IgD-negative memory B cell (primary cell): ENCODE results near the gene MACROD2. TPM values are rescaled to one million over a fixed set of nuclear protein-coding genes. Genes with fewer than 3 reads are reported as not detected.

Source experiments
- H3K27ac Mint-ChIP-seq, 3 donors: one replicate each; pipeline ENCODE4 v1.8.0; 2020 to 2022; ENCODE audit warnings: mild to moderate bottlenecking in 3 of 3, mixed read lengths in 3 of 3, moderate library complexity in 1 of 3
- H3K27me3 Mint-ChIP-seq: one replicate; pipeline ENCODE4 v1.8.0; 2021; ENCODE audit warnings: mixed read lengths
- H3K36me3 Mint-ChIP-seq: one replicate; pipeline ENCODE4 v1.8.0; 2020; ENCODE audit warnings: mild to moderate bottlenecking, mixed read lengths
- H3K4me1 Mint-ChIP-seq, 3 donors: one replicate each; pipeline ENCODE4 v1.8.0; 2020 to 2022; ENCODE audit warnings: mixed read lengths in 3 of 3, mild to moderate bottlenecking in 1 of 3
- H3K4me3 Mint-ChIP-seq, 4 donors: one replicate each; pipeline ENCODE4 v1.8.0; 2020 to 2022; ENCODE audit warnings: mild to moderate bottlenecking in 4 of 4, mixed read lengths in 4 of 4, moderate library complexity in 3 of 4
- H3K9me3 Mint-ChIP-seq, 3 donors: one replicate each; pipeline ENCODE4 v1.8.0; 2020 to 2021; ENCODE audit warnings: mixed read lengths in 3 of 3, mild to moderate bottlenecking in 1 of 3
- polyA plus RNA-seq: library from polyadenylated mRNA; unstranded; fragments of 300-500 nt; fragmentation: Illumina TruSeq; gene quantifications from one replicate; pipeline ENCODE4 v1.2.3, GENCODE V29; 2021

The MACROD2 gene
- polyA plus RNA-seq, 1 donor from 2014 or later = 1.3 TPM

GRCh38 chr20:14597206-14597715 lies 601.9 kb downstream of the MACROD2 start:
- H3K9me3 Mint-ChIP-seq = no peaks in the 10 kb centered on the region
- H3K27me3 Mint-ChIP-seq = no peaks in the 10 kb centered on the region
- no peaks in the 10 kb centered on the region for H3K36me3 Mint-ChIP-seq
- no peak overlapping the region for H3K27ac Mint-ChIP-seq
- peaks cover 0 to 1% (median 0%) of the 10 kb centered on the region in 3 donors for H3K4me1 Mint-ChIP-seq
- H3K4me3 Mint-ChIP-seq = no peak overlapping the region

GRCh38 chr20:14599613-14600012 lies 604.3 kb downstream of the MACROD2 start:
- no peaks in the 10 kb centered on the region for H3K27me3 Mint-ChIP-seq
- no peaks in the 10 kb centered on the region for H3K36me3 Mint-ChIP-seq
- H3K9me3 Mint-ChIP-seq = no peaks in the 10 kb centered on the region
- no peak overlapping the region for H3K4me3 Mint-ChIP-seq
- no peak overlapping the region for H3K27ac Mint-ChIP-seq
- peaks cover 0 to 1% (median 0%) of the 10 kb centered on the region in 3 donors for H3K4me1 Mint-ChIP-seq

- no peak overlapping the region for H3K4me3 Mint-ChIP-seq
- no peaks in the 10 kb centered on the region for H3K9me3 Mint-ChIP-seq
- H3K27ac Mint-ChIP-seq = no peak overlapping the region
- H3K4me1 Mint-ChIP-seq = peaks cover 0 to 1% (median 0%) of the 10 kb centered on the region in 3 donors
- no peaks in the 10 kb centered on the region for H3K27me3 Mint-ChIP-seq
- no peaks in the 10 kb centered on the region for H3K36me3 Mint-ChIP-seq
These were observed 605.2 kb downstream of the MACROD2 start for GRCh38 chr20:14600527-14600926.

- Mint-ChIP-seq H3K27ac (no peak overlapping the region), H3K27me3 (no peaks in the 10 kb centered on the region), H3K4me3 (no peak overlapping the region), H3K4me1 (peaks cover 0 to 1% (median 0%) of the 10 kb centered on the region in 3 donors), H3K9me3 (peaks cover 0 to 2% (median 0%) of the 10 kb centered on the region in 3 donors), H3K36me3 (peaks cover 2% of the 10 kb centered on the region)
These were observed 608.8 kb downstream of the MACROD2 start for GRCh38 chr20:14604143-14604542.

DNA sequence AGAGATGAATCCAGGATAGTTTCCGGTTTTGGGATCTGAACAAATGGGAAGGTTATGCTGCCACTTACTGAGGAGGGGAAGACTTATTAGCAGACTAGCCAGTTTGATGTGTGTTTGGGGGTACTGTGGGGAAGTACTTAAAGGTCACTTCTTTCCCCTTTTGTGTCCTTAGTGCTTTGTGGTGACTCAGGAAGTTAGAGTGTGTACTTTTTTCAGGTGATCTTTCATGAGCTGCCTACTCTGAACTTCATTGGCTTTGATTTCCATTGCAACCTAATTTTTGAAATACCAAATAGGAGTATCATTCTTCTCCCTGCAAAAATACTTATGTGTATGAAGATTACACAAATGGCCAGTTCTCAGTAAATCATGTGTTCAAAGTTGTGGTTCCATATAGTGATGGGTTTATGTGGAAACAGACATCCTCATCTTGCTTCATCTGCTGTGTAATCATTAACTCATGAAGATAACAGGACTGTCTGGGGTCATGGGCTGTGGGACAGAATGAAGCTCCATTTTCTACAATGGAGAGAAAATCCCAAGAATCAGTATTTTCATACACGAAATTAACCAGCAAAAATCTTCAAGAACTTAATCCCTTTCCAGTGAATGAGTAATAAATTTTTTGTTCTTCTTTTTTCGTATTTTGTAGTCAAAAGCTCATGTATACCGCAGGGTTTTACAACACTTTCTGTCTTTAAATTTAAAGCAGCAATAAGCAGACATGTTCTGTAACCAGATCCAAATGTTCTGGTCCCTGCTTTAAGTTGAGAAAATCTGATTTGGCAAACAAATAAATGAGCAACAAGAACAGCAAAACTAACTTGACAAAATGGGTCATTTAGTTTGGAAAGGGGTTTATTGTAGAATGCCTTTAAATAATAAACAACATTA lies 614.3 kb downstream of the MACROD2 start:
- Mint-ChIP-seq H3K4me1 (no peaks in the 10 kb centered on the region), H3K36me3 (peaks cover 2% of the 10 kb centered on the region), H3K27ac (no peak overlapping the region), H3K4me3 (no peak overlapping the region), H3K9me3 (peaks cover 0 to 2% (median 0%) of the 10 kb centered on the region in 3 donors), H3K27me3 (no peaks in the 10 kb centered on the region)

DNA sequence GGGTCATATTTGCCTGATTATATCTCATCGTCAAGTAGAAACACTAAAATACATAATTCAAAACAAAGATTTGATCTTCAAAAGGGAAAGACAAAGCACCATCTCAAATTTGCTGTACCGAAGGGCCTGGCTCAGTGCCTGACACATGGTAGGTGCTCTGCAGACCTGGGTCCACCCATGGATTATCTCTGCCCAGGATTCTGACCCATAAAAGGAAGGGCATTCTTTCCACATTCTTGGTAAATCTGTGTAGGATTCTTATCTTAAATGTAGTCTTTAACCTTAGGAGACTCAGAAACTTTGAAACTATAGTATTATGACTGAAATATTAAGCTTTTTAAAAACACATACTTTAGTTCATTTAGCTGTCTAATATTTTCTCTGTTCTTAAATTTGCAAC lies 616.2 kb downstream of the MACROD2 start:
- Mint-ChIP-seq H3K9me3 (peaks cover 0 to 2% (median 0%) of the 10 kb centered on the region in 3 donors), H3K36me3 (peaks cover 2% of the 10 kb centered on the region), H3K27me3 (no peaks in the 10 kb centered on the region), H3K27ac (no peak overlapping the region), H3K4me1 (no peaks in the 10 kb centered on the region), H3K4me3 (no peak overlapping the region)

DNA sequence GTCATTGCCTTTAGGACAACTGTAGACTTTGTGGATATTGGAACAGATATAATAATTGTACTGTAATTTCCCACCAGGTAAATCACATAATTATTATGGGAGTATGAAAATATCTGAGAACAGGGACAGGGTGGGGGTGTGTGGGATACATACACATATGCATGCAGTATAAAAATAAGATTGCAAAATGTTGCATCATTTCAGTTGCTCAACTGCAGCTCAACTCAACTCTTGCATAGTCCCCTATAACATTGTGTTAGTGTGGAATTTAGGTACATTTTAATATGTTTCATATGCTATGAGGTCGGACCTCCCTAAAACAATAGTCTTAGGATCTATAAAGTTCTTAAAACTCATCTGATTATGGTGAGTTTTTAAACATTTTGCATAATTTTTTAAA lies 617.1 kb downstream of the MACROD2 start:
- Mint-ChIP-seq H3K4me3 (no peak overlapping the region), H3K27me3 (no peaks in the 10 kb centered on the region), H3K4me1 (no peaks in the 10 kb centered on the region), H3K36me3 (peaks cover 2% of the 10 kb centered on the region), H3K27ac (no peak overlapping the region), H3K9me3 (peaks cover 0 to 2% (median 0%) of the 10 kb centered on the region in 3 donors)

- Mint-ChIP-seq H3K36me3 (no peaks in the 10 kb centered on the region), H3K27me3 (no peaks in the 10 kb centered on the region), H3K9me3 (no peaks in the 10 kb centered on the region), H3K4me3 (no peak overlapping the region), H3K27ac (no peak overlapping the region), H3K4me1 (no peaks in the 10 kb centered on the region)
These were observed 620.7 kb downstream of the MACROD2 start for GRCh38 chr20:14616003-14616402.

GRCh38 chr20:14617123-14617522 lies 621.8 kb downstream of the MACROD2 start:
- Mint-ChIP-seq H3K36me3 (no peaks in the 10 kb centered on the region), H3K4me1 (no peaks in the 10 kb centered on the region), H3K9me3 (no peaks in the 10 kb centered on the region), H3K27ac (no peak overlapping the region), H3K27me3 (no peaks in the 10 kb centered on the region), H3K4me3 (no peak overlapping the region)

DNA sequence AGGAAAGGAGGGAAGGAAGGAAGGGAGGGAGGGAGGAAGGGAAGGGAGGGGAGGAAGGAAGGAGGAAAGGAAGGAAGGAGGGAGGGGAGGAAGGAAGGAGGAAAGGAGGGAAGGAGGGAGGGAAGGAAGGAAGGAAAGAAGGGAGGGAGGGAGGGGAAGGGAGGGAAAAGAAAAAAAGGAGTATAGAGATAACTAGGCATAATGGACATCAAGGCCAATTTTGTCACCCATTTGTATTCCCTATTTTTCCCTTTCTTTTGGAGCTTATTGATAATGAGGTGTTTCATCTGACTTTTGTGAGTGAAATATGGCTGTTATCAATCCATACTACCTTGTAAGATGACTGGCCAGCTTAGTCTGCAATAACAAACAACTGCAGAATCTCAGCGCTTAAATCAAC lies 624.1 kb downstream of the MACROD2 start:
- H3K9me3 Mint-ChIP-seq = no peaks in the 10 kb centered on the region
- H3K4me3 Mint-ChIP-seq = no peak overlapping the region
- no peaks in the 10 kb centered on the region for H3K4me1 Mint-ChIP-seq
- H3K36me3 Mint-ChIP-seq = no peaks in the 10 kb centered on the region
- H3K27me3 Mint-ChIP-seq = no peaks in the 10 kb centered on the region
- no peak overlapping the region for H3K27ac Mint-ChIP-seq

- Mint-ChIP-seq H3K27ac (no peak overlapping the region), H3K4me1 (no peaks in the 10 kb centered on the region), H3K9me3 (no peaks in the 10 kb centered on the region), H3K4me3 (no peak overlapping the region), H3K27me3 (no peaks in the 10 kb centered on the region), H3K36me3 (no peaks in the 10 kb centered on the region)
These were observed 627.5 kb downstream of the MACROD2 start for GRCh38 chr20:14622796-14623195.

DNA sequence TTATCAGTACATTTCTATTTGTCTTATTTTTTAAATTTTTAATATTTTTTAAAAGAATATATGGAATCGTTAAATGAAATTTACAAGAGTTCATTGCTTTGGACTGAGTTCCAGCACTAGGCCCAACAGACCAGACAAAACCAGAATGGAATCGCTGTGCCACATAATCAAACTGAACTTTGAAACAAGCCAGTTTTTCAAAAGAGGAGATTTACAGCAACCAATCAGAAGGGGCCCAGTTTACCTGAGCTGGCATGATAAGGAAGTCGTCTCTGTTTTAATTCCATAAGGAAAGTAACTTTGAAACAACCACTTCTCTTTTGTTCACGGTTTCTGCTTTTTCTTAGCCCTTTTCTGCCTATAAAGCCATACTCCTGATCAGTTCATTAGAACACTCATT lies 635.7 kb downstream of the MACROD2 start:
- Mint-ChIP-seq H3K36me3 (no peaks in the 10 kb centered on the region), H3K4me1 (no peaks in the 10 kb centered on the region), H3K27me3 (peaks cover 1% of the 10 kb centered on the region), H3K4me3 (no peak overlapping the region), H3K27ac (no peak overlapping the region), H3K9me3 (peaks cover 0 to 2% (median 0%) of the 10 kb centered on the region in 3 donors)

- Mint-ChIP-seq H3K4me3 (no peak overlapping the region), H3K27ac (no peak overlapping the region), H3K9me3 (peaks cover 2 to 4% (median 3%) of the 10 kb centered on the region in 3 donors), H3K27me3 (peaks cover 1% of the 10 kb centered on the region), H3K4me1 (no peaks in the 10 kb centered on the region), H3K36me3 (no peaks in the 10 kb centered on the region)
These were observed 637.6 kb downstream of the MACROD2 start for GRCh38 chr20:14632906-14633305.

DNA sequence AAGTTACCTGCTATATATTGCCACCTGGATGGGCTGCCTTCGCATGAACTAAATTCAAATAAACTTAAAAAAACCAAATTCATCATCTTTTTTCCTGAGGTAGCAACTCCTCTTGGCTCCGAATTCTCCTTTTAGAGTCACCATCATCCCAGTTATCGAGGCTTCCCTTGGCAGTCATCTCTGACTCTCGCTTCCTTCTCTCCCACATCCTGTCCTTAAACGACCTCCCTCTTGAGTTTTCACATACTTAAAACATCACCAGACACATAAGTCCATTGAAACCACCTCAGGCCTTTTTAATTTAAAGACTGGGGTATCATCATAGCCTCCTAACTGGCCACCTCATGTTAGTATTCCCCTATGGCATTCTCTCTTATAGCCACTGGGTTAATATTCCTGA lies 638.2 kb downstream of the MACROD2 start:
- Mint-ChIP-seq H3K9me3 (peaks cover 2 to 4% (median 3%) of the 10 kb centered on the region in 3 donors), H3K4me1 (no peaks in the 10 kb centered on the region), H3K4me3 (no peak overlapping the region), H3K27me3 (peaks cover 1% of the 10 kb centered on the region), H3K36me3 (no peaks in the 10 kb centered on the region), H3K27ac (no peak overlapping the region)

- Mint-ChIP-seq H3K27me3 (peaks cover 3% of the 10 kb centered on the region), H3K36me3 (no peaks in the 10 kb centered on the region), H3K4me1 (no peaks in the 10 kb centered on the region), H3K4me3 (no peak overlapping the region), H3K9me3 (peaks cover 2 to 8% (median 3%) of the 10 kb centered on the region in 3 donors), H3K27ac (peak overlapping the region in 1 of 3 donors; percentile 46)
These were observed 639.3 kb downstream of the MACROD2 start for GRCh38 chr20:14634665-14635064.

- peaks cover 5 to 11% (median 8%) of the 10 kb centered on the region in 3 donors for H3K9me3 Mint-ChIP-seq
- H3K4me3 Mint-ChIP-seq = no peak overlapping the region
- no peaks in the 10 kb centered on the region for H3K36me3 Mint-ChIP-seq
- H3K27ac Mint-ChIP-seq = no peak overlapping the region
- H3K27me3 Mint-ChIP-seq = peaks cover 3% of the 10 kb centered on the region
- H3K4me1 Mint-ChIP-seq = no peaks in the 10 kb centered on the region
These were observed 642.1 kb downstream of the MACROD2 start for GRCh38 chr20:14637441-14637840.
